GM21528 (cell line): ENCODE measurements around the gene FKBP1B.
"Not testable (repeated sequence)": the region's sequence is repeated elsewhere in the genome, so short reads cannot be mapped to it uniquely, and the experiment has no call there.

Source experiments
- ATAC-seq: cut with Tn5 transposase; IDR thresholded peaks from one replicate; pipeline ENCODE4 v1.9.1; 2021; ENCODE audit warnings: mild to moderate bottlenecking, moderate library complexity; ENCODE audit not compliant: unreplicated experiment, low FRiP score

FKBP1B gene

DNA sequence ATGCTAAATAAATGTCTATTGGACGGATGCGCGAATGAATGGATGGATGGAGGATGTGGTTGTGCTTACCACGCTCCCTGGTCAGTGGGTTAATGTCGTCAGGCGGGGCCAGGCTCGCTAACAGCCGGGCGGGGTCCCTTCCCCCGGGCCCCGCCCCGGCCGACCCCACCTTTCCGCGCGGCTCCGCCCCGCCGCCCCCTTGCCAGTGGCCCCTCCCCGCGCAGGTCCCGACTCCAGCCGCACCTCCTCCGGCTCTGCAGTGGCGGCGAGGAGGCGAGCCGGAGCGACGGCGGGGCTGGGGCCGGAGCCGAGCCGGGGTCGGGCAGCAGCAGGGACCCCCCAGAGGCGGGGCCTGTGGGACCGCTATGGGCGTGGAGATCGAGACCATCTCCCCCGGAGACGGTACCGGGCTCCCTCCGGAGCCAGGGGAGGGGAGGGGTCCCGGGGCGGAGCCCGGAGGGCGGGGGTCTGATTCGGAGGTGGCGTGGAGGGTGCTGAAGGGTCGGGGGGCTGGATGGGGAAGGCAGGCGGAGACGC, at the start of gene FKBP1B:
TSS of gene FKBP1B (plus strand) at position 257 of the 537 bp plus-strand sequence. CDS start at position 366, 109 bp downstream.
- ATAC-seq = no peak

DNA sequence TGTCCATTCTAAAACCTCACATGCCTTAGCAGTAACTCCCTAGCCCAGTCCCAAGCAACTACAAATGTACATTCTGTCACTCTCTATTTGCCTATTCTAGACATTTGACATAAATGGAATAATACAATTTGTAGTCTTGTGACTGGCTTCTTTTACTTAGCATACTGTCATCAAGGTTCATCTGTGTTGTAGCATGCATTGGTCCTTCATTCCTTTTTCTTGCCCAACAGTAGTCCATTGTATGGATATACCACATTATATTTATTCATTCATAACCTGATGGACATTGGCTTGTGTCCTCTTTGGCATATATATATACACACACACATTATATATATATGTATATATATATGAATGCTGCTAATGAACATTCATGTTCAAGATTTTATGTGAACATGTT, 41.8 kb upstream of the FKBP1B start:
- no peak for ATAC-seq

GRCh38 chr2:24008672-24009366, 40.7 kb upstream of the FKBP1B start:
- no peak for ATAC-seq

DNA sequence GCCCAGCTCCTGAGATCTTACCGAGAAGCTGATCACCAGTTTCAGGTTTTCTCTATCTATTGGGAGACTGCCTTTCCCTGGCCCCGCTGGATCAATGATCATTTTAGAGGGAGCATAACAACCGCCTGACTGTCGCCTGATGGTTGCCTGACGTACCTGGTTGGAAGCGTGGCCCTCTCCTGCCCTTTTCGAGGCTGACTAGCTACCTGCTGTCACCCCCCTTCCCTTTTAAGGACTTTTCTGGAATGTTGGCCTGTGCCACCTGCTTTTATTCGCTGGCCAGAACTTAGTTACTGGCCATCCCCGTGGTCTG, 40.2 kb upstream of the FKBP1B start:
- no peak for ATAC-seq

GRCh38 chr2:24009680-24010476, 39.7 kb upstream of the FKBP1B start, which contains the start of gene MFSD2B:
MFSD2B (plus strand) TSS chr2:24010085; CDS start chr2:24010097, 12 bp downstream.
- no peak for ATAC-seq

DNA sequence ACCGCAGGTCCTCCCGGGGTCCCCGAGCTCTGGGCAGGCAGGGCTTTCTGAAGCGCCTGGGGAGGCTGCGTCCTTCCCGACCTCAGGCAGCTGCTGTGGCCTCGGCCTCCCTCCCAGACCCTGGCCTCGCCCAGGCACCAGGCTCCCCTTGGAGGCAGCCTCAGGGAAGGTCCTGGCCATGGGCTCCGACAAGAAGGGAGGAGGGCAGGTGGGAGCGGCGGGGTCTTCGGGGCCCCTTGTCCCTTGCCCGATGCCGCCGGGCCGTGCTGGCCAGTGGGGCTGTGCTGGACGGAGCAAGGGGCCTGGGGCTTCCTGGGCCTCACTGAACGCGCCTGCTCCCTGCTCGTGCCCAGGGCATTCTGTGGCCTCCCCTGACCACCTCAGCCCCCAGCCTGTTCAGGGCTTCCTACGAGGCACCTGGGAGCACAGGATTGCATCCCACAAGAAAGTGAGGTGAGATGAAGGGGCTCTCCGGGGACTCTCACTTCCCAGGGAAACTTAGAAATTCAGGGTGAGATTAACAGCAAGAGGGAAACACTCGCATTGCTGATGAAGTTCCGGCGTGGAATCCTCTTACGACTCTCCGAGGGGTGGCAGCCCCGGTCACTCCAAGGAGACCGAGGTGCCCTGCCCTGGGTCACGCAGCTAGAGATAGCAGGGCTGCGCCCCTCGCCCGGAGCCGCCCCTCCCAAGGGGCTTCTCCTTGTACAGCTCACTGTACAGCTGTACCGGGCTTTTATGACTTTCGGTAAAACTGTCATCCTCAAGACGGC, 38.9 kb upstream of the FKBP1B start:
- no peak for ATAC-seq

DNA sequence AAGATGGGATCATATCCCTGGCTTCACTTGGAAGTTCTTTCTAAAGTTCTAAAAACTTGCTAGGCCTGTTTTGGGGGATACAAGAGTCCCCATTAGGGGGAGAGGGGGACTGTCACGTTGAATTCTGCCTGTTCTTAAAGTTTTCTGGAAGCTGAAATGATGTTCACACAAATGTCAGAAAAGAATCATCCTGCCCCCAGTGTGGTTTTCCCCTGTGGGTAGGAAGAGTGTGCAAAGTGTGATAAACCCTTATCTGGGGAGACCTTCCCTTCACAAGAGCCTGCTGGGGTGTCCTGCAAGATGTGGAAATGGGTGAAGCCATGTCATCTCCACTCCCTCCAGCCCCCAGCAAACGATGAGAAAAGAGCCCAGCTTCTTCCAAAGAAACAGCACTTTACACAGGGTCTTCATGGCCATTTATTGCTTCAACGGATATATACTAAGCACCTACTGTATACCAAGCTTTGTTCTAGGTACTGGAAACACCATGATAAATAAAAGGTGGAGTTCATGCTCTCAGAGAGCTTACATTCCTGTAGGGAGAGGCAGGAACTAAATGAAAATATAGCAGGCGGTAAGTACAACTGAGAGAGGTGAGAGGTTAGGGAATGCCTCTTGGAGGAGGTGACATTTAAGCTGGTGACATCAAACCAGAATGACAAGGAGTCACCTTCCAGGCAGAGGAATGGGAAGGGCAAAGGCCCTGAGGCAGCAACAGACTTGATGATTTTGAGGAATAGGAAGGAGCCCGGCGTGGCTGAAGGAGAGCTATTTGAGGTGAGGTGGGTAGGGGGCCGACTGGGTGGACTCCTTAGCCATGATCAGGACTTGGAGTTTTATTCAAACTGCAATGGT, 38.1 kb upstream of the FKBP1B start:
- ATAC-seq = no peak

GRCh38 chr2:24012521-24013188, 36.9 kb upstream of the FKBP1B start:
- no peak for ATAC-seq

- ATAC-seq = not testable (repeated sequence)
Measured at GRCh38 chr2:24014902-24015301, 34.6 kb upstream of the FKBP1B start.

- ATAC-seq = no peak
Measured at GRCh38 chr2:24015562-24016375, 33.8 kb upstream of the FKBP1B start.

- no peak for ATAC-seq
Measured at GRCh38 chr2:24016376-24016761, 33.2 kb upstream of the FKBP1B start.

GRCh38 chr2:24016853-24017703, 32.5 kb upstream of the FKBP1B start:
- no peak for ATAC-seq

GRCh38 chr2:24017711-24018110, 31.8 kb upstream of the FKBP1B start:
- no peak for ATAC-seq

DNA sequence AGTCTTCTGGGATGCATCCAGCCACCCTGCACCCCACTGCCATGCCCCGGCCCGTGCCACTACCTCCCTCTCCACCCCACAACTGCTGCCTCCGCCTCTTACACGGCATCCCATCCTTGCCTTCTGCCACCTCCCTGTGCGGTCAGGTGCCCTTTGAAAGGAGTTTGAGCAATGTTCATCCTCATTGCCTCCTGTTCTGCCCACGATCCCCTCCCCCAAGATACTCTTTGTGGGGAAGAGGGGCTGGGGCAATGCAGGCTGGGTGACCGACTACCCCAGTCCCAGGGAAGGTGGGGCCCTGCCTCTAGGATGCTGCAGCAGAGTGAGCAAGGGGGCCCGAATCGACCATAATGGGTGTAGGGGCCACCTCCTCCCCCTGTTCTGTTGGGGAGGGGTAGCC, 31.3 kb upstream of the FKBP1B start:
- no peak for ATAC-seq

GRCh38 chr2:24019729-24020128, 29.8 kb upstream of the FKBP1B start:
- no peak for ATAC-seq

DNA sequence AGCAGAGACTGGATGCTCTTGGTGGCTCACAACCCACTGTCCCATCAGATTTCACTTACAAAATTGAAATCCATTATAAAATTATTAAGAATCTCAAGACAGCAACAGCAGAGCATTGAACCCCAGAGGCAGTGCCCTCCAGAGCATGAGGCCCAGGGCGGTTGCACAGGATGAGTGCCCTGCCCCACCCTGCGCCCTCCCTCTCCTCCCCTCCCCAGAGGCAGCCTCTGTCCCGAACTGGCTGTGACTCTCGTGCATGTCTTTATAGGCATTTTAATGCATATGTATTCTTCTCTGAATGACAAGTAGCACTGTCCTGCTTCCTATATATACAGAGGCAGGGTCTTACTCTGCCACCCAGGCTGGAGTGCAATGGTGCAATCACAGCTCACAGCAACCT, 29.3 kb upstream of the FKBP1B start:
- no peak for ATAC-seq

DNA sequence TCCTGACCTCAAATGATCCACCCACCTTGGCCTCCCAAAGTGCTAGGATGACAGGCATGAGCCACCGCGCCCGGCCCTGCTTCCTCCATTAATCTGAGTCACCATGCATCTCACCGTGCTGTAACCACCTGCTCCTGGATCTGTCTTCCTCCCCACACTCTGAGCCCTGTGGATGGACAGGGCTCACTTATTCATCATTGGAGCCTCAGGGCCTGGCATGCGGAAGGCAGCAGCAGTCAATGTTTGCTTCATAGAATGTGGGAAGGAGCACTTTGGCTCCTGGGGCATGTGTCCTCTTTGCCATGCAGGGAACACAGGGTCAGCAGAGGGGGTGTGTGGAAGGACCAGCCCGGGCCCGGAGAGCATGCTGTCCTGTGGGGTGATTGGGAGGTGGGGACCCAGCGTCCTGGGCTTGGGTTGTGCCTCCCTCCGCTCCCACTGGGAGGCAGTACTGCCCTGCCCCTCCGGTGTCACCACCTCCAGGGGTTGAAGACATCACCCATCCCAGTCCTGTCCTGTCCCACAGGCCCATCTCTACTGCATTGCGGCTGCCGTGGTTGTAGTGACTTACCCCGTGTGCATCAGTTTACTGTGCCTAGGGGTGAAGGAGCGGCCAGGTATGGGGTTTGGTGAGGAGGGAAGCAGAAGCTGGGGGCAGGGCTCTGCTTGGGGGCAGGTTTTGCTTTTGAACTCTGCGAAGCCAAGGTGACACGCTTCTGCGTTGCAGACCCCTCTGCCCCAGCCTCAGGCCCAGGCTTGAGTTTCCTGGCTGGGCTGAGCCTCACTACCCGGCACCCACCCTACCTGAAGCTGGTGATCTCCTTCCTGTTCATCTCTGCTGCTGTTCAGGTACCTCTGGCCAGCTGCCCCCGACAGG, 28.2 kb upstream of the FKBP1B start:
- no peak for ATAC-seq
